HepG2 (cell line): ENCODE measurements around the gene DHRS12. TPM values are rescaled to one million over a fixed set of nuclear protein-coding genes. Genes with fewer than 3 reads are reported as not detected.

ENCODE experiments used
- ATAC-seq: fragments of 200-7000 bp; cut with Tn5 transposase; 3 replicates; pipeline ENCODE4 v1.9.1; 2020; ENCODE audit warnings: mild to moderate bottlenecking, moderate library complexity
- BruUV-seq: library from RNA; stranded (reverse); fragments of 400-500 nt; replicated peaks from 2 replicates; lab custom pipeline; 2021; lab: Mats Ljungman, UMichigan
- CTCF ChIA-PET: fragments of 300-600 bp; formaldehyde crosslinking; extraction: SDS; loops from one replicate; lab custom pipeline; 2021; ENCODE audit warnings: low total read pairs, inconsistent platforms, low intra/inter-chr PET ratio; lab: Yijun Ruan, JAX
- POLR2A ChIA-PET: fragments of 350-600 bp; sonication (Branson Sonifier 250); formaldehyde crosslinking; loops from one replicate; lab custom pipeline; 2020; ENCODE audit warnings: antibody characterized with exemption, inconsistent platforms; lab: Yijun Ruan, JAX
- DNase-seq: peaks from one replicate; pipeline ENCODE4 v3.0.0-alpha.2; 2015; ENCODE audit warnings: low spot score
- FAIRE-seq: peaks from 3 replicates; lab custom pipeline; 2011; peaks lifted over from hg19 to GRCh38; lab: Jason Lieb, UNC
- H2AFZ ChIP-seq: one replicate; pipeline ENCODE4 v1.6.1; 2011; ENCODE audit warnings: low read length, inconsistent platforms
- H3K27ac ChIP-seq: fragments of 300-600 bp; 3 replicates; pipeline ENCODE4 v1.8.0; 2011; ENCODE audit warnings: mixed run types, mild to moderate bottlenecking, mixed read lengths, low read length, inconsistent platforms; ENCODE audit not compliant: insufficient read depth; ENCODE audit errors: extremely low read length
- H3K27me3 ChIP-seq, 2 experiments: fragments of 200-600 bp in 1 of 2; 2 replicates in 1 of 2; 3 replicates in 1 of 2; pipeline versions ENCODE4 v1.6.0 to v1.8.0; 2011; ENCODE audit warnings: low read length in 2 of 2, mild to moderate bottlenecking in 2 of 2, moderate library complexity in 2 of 2, inconsistent platforms in 1 of 2; ENCODE audit not compliant: insufficient read depth in 2 of 2, control insufficient read depth in 1 of 2
- H3K36me3 ChIP-seq, 2 experiments: fragments of 200-600 bp in 1 of 2; replicated peaks in 1 of 2; 2 replicates in 1 of 2; 3 replicates in 1 of 2; pipeline versions ENCODE4 v1.5.1 to v1.8.0; 2011; ENCODE audit warnings: low read length in 2 of 2, inconsistent platforms in 1 of 2; ENCODE audit not compliant: insufficient read depth in 2 of 2, control insufficient read depth in 1 of 2
- H3K4me1 ChIP-seq: 2 replicates; pipeline ENCODE4 v1.5.1; 2012; ENCODE audit warnings: low read length, inconsistent platforms; ENCODE audit not compliant: insufficient read depth
- H3K4me2 ChIP-seq: 2 replicates; pipeline ENCODE4 v1.6.0; 2011; ENCODE audit warnings: low read depth, low read length, inconsistent platforms
- H3K4me3 ChIP-seq, 3 experiments: fragments of 200-600 bp in 1 of 3; sonication (generic), shearing (Covaris generic) in 1 of 3; replicated peaks in 1 of 3; 2 replicates each; pipeline ENCODE4 v1.5.1; 2011 to 2016; ENCODE audit warnings: low read length in 3 of 3, inconsistent platforms in 2 of 3, low read depth in 2 of 3, mild to moderate bottlenecking in 2 of 3, control low read depth in 1 of 3, mixed read lengths in 1 of 3; ENCODE audit not compliant: insufficient read depth in 1 of 3
- H3K79me2 ChIP-seq: one replicate; pipeline ENCODE4 v1.6.1; 2011; ENCODE audit warnings: low read length, inconsistent platforms; ENCODE audit not compliant: insufficient read depth
- H3K9ac ChIP-seq: 2 replicates; pipeline ENCODE4 v1.6.0; 2011; ENCODE audit warnings: mild to moderate bottlenecking, low read depth, low read length, inconsistent platforms; ENCODE audit not compliant: insufficient read depth
- H3K9me3 ChIP-seq: 2 replicates; pipeline ENCODE4 v1.5.1; 2012; ENCODE audit warnings: mild to moderate bottlenecking, low read length
- H4K20me1 ChIP-seq: 2 replicates; pipeline ENCODE4 v1.6.0; 2011; ENCODE audit warnings: inconsistent platforms, mild to moderate bottlenecking, low read length, moderate library complexity; ENCODE audit not compliant: insufficient read depth
- ATF7-NPFF ChIP-seq: sonication (generic); formaldehyde crosslinking; IDR thresholded peaks from 2 replicates; pipeline ENCODE4 v1.8.1; 2023; ENCODE audit warnings: mild to moderate bottlenecking, low read depth, missing genetic modification reagents, moderate library complexity
- FOXA1 ChIP-seq, 2 experiments: fragments of 450-650 bp in 1 of 2; sonication (generic) in 1 of 2; formaldehyde crosslinking in 1 of 2; IDR thresholded peaks; 2 replicates each; pipeline versions ENCODE4 v1.4.0 to v1.6.1; 2016 to 2020; ENCODE audit warnings: missing genetic modification reagents in 1 of 2
- MED8 ChIP-seq: sonication (generic); formaldehyde crosslinking; IDR thresholded peaks from 2 replicates; pipeline ENCODE4 v1.8.1; 2023; ENCODE audit warnings: mild to moderate bottlenecking, missing genetic modification reagents; ENCODE audit not compliant: insufficient replicate concordance
- POLR2G ChIP-seq: fragments of 200-400 bp; formaldehyde crosslinking; IDR thresholded peaks from 2 replicates; pipeline ENCODE4 v1.6.1; 2018; ENCODE audit warnings: mild to moderate bottlenecking, low read depth, low read length, moderate library complexity
- RBM22 ChIP-seq: fragments of 200-400 bp; formaldehyde crosslinking; optimal IDR thresholded peaks from 2 replicates; pipeline ENCODE3; 2017; ENCODE audit warnings: mild to moderate bottlenecking, low read length, moderate library complexity
- ZBTB25 ChIP-seq: IDR thresholded peaks from 2 replicates; pipeline ENCODE4 v1.6.1; 2018; ENCODE audit warnings: missing genetic modification reagents
- ZFP62 ChIP-seq: sonication (generic); formaldehyde crosslinking; IDR thresholded peaks from 2 replicates; pipeline ENCODE4 v1.4.0; 2020; ENCODE audit warnings: missing genetic modification reagents
- ZNF614 ChIP-seq: IDR thresholded peaks from 2 replicates; pipeline ENCODE4 v1.6.1; 2018; ENCODE audit warnings: missing biosample characterization, missing genetic modification reagents, inconsistent platforms, borderline replicate concordance
- ZNF768 ChIP-seq: sonication (generic); formaldehyde crosslinking; IDR thresholded peaks from 2 replicates; pipeline ENCODE4 v1.4.0; 2020; ENCODE audit warnings: missing genetic modification reagents
- WGBS: methylation state at CpG from one replicate; pipeline ENCODE4 v1.1.6; 2017; ENCODE audit warnings: low lambda C conversion rate; 5-methylcytosine and 5-hydroxymethylcytosine counted together
- in situ Hi-C: cut with HindIII; loops from 2 replicates; pipeline ENCODE4 v1.10.0; 2017; ENCODE audit warnings: low pct_unique_long_range_greater_than_20kb; ENCODE audit not compliant: extremely low pct_ligation_motif_present
- intact Hi-C: fragments of 100-400 bp; cut with micrococcal nuclease; formaldehyde crosslinking; loops from one replicate; pipeline ENCODE4 v1.10.0; 2022; ENCODE audit not compliant: unreplicated experiment
- polyA plus RNA-seq, 8 experiments: library from polyadenylated mRNA; depleted of rRNA in 3 of 8; stranded (reverse) in 7 of 8; unstranded in 1 of 8; fragments of >200 nt; fragmentation: Illumina TruSeq in 4 of 8; extraction: Trizol in 4 of 8; gene quantifications; 2 replicates each; pipeline versions ENCODE4 v1.2.1 to v1.2.3, GENCODE V29; 2011 to 2016; ENCODE audit warnings: low read depth in 4 of 8, missing spikeins in 1 of 8, mixed read lengths in 1 of 8; ENCODE audit not compliant: insufficient read depth in 1 of 8
- total RNA-seq, 5 experiments: library from RNA; depleted of rRNA; stranded (reverse); fragments of >200 nt; fragmentation: Illumina TruSeq; extraction: Trizol; gene quantifications; 2 replicates each; pipeline ENCODE4 v1.2.3, GENCODE V29; 2016; ENCODE audit warnings: low read depth in 1 of 5
- TF ChIP-seq, protein P1 (sequence below): sonication (generic); formaldehyde crosslinking; IDR thresholded peaks from 2 replicates; pipeline ENCODE4 v1.5.0; 2020; ENCODE audit warnings: mild to moderate bottlenecking, missing genetic modification reagents, borderline replicate concordance
- TF ChIP-seq, protein P2 (sequence below): sonication (generic); formaldehyde crosslinking; IDR thresholded peaks from 2 replicates; pipeline ENCODE4 v1.8.1; 2022; ENCODE audit warnings: low read depth, mild to moderate bottlenecking, missing genetic modification reagents
- TF ChIP-seq, protein P3 (sequence below): sonication (generic); formaldehyde crosslinking; IDR thresholded peaks from 2 replicates; pipeline ENCODE4 v1.5.0; 2020; ENCODE audit warnings: mild to moderate bottlenecking, missing genetic modification reagents, moderate library complexity

Gene DHRS12
- total and polyA plus RNA-seq, 2 of the 13 experiments (the other 11 are each of a cell fraction or from before 2014, with no cell fraction given): 7.2 to 8.4 TPM

DNA sequence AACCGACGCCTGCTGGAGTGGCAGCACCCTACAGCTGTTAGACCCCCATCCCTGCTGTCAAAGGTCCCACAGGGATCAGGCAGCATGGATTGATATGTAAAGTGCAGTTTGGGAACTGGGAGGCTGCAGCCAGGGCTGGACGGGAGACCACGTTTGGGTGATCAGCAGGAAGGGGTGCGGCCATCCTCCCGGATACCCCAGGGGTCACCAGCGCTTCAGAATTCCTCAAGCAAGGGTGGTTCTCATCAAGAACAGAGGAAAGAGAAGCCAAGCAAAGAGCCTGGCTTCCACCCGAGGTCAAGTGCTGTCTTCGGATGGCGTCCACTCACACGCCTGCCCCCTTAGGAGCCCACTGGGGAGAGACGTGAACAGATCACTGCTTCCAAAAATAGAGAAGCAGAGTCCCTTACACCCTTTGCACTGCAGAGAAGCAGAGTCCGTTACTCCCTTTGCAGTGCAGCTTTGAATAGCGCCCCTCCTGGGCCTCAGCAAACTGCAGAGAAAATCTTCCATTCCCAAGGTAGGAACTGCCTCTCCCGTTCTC, 35.5 kb downstream of the DHRS12 start:
- ATAC-seq: no peak
- no TSS peak for BruUV-seq
- CTCF ChIA-PET: no interaction called here

More for the DNA sequence above, 35.5 kb downstream of the DHRS12 start:
- WGBS: 93% methylated on average over 15 of the region's 15 CpGs
- peak; percentile 36; the same call in 1 of the 2 replicates for TF ChIP-seq POLR2G
- TF ChIP-seq ZNF768 (CRISPR knock-in tag): 0 out of 2 replicates have a peak, but pooled peaks have one; percentile 22
- TF ChIP-seq, protein P1, sequence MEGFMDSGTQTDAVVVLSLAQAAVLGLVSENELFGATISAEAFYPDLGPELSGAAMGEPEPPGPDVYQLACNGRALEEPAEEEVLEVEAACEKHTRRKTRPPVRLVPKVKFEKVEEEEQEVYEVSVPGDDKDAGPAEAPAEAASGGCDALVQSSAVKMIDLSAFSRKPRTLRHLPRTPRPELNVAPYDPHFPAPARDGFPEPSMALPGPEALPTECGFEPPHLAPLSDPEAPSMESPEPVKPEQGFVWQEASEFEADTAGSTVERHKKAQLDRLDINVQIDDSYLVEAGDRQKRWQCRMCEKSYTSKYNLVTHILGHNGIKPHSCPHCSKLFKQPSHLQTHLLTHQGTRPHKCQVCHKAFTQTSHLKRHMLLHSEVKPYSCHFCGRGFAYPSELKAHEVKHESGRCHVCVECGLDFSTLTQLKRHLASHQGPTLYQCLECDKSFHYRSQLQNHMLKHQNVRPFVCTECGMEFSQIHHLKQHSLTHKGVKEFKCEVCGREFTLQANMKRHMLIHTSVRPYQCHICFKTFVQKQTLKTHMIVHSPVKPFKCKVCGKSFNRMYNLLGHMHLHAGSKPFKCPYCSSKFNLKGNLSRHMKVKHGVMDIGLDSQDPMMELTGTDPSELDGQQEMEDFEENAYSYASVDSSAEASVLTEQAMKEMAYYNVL: no peak
- TF ChIP-seq, protein P2, sequence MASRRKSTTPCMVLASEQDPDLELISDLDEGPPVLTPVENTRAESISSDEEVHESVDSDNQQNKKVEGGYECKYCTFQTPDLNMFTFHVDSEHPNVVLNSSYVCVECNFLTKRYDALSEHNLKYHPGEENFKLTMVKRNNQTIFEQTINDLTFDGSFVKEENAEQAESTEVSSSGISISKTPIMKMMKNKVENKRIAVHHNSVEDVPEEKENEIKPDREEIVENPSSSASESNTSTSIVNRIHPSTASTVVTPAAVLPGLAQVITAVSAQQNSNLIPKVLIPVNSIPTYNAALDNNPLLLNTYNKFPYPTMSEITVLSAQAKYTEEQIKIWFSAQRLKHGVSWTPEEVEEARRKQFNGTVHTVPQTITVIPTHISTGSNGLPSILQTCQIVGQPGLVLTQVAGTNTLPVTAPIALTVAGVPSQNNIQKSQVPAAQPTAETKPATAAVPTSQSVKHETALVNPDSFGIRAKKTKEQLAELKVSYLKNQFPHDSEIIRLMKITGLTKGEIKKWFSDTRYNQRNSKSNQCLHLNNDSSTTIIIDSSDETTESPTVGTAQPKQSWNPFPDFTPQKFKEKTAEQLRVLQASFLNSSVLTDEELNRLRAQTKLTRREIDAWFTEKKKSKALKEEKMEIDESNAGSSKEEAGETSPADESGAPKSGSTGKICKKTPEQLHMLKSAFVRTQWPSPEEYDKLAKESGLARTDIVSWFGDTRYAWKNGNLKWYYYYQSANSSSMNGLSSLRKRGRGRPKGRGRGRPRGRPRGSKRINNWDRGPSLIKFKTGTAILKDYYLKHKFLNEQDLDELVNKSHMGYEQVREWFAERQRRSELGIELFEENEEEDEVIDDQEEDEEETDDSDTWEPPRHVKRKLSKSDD (CRISPR knock-in tag): no peak
- no peak for TF ChIP-seq ZNF614 (CRISPR knock-in tag)
- TF ChIP-seq ZBTB25 (CRISPR knock-in tag): no peak
- TF ChIP-seq, protein P3, sequence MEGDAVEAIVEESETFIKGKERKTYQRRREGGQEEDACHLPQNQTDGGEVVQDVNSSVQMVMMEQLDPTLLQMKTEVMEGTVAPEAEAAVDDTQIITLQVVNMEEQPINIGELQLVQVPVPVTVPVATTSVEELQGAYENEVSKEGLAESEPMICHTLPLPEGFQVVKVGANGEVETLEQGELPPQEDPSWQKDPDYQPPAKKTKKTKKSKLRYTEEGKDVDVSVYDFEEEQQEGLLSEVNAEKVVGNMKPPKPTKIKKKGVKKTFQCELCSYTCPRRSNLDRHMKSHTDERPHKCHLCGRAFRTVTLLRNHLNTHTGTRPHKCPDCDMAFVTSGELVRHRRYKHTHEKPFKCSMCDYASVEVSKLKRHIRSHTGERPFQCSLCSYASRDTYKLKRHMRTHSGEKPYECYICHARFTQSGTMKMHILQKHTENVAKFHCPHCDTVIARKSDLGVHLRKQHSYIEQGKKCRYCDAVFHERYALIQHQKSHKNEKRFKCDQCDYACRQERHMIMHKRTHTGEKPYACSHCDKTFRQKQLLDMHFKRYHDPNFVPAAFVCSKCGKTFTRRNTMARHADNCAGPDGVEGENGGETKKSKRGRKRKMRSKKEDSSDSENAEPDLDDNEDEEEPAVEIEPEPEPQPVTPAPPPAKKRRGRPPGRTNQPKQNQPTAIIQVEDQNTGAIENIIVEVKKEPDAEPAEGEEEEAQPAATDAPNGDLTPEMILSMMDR (CRISPR knock-in tag): 0 out of 2 replicates have a peak, but pooled peaks have one; percentile 5
- peak; percentile 13 for TF ChIP-seq RBM22
- no peak for TF ChIP-seq ZFP62 (CRISPR knock-in tag)
- no peak for TF ChIP-seq FOXA1 (IDR thresholded peaks at IDR 0.05)
- no peak for TF ChIP-seq FOXA1 (CRISPR knock-in tag; IDR thresholded peaks at IDR 0.05)
- TF ChIP-seq MED8 (CRISPR knock-in tag): no peak
- no peak for TF ChIP-seq ATF7-NPFF (CRISPR knock-in tag)
- Histone ChIP-seq H3K9me3 (no peaks in the 10 kb centered on the region), H3K36me3 (peaks cover 3 to 14% of the 10 kb centered on the region in 2 experiments; a peak in 3 of 5 replicates), H4K20me1 (no peaks in the 10 kb centered on the region), H3K27me3 (no peaks in the 10 kb centered on the region), H3K9ac (no peak overlapping the region), H3K4me2 (no peak overlapping the region), H3K27ac (no peak overlapping the region), H3K4me3 (no peak overlapping the region), H3K4me1 (peaks cover 40% of the 10 kb centered on the region), H2AFZ (no peak overlapping the region), H3K79me2 (no peaks in the 10 kb centered on the region)
- in situ Hi-C loops: no loop called here
- intact Hi-C loops: no loop called here
- POLR2A ChIA-PET: no interaction called here
- no peak for DNase-seq
- FAIRE-seq: no peak
